HepG2 (cell line): Measurements from ENCODE around the gene NCBP1. TPM values are rescaled to one million over a fixed set of nuclear protein-coding genes. Genes with fewer than 3 reads are reported as not detected.
A peak's percentile ranks its signal among the peaks of the same experiment; 100 is the strongest.

Source experiments
- CREB1 ChIP-seq, 2 experiments: fragments of 450-650 bp in 1 of 2; IDR thresholded peaks; 2 replicates each; pipeline ENCODE4 v1.6.1; 2016 to 2017; ENCODE audit warnings: control low read depth in 1 of 2, mild to moderate bottlenecking in 1 of 2, missing compliant biosample characterization in 1 of 2, missing genetic modification characterization in 1 of 2
- FOXM1 ChIP-seq: sonication (generic); formaldehyde crosslinking; IDR thresholded peaks from 2 replicates; pipeline ENCODE4 v1.5.0; 2020; ENCODE audit warnings: missing genetic modification reagents
- HMG20B ChIP-seq: conservative IDR thresholded peaks from 2 replicates; pipeline ENCODE4 v1.6.1; 2016; ENCODE audit warnings: missing genetic modification reagents, missing compliant biosample characterization
- KLF13 ChIP-seq: sonication (generic); formaldehyde crosslinking; IDR thresholded peaks from 2 replicates; pipeline ENCODE4 v1.4.0; 2020; ENCODE audit warnings: mild to moderate bottlenecking, missing genetic modification reagents
- KLF6 ChIP-seq: IDR thresholded peaks from 2 replicates; pipeline ENCODE4 v1.8.0; 2016; ENCODE audit warnings: missing biosample characterization, missing genetic modification reagents
- POLR2AphosphoS2 ChIP-seq: IDR thresholded peaks from 2 replicates; pipeline ENCODE4 v1.6.1; 2011; ENCODE audit warnings: low read depth, low read length, improper control_type of control experiment
- RFX5 ChIP-seq: IDR thresholded peaks from 2 replicates; pipeline ENCODE4 v1.6.1; 2011; ENCODE audit warnings: low read depth, low read length, improper control_type of control experiment
- SIN3B ChIP-seq: fragments of 150-350 bp; IDR thresholded peaks from 2 replicates; pipeline ENCODE4 v1.6.1; 2014; ENCODE audit warnings: low read length
- TMF1 ChIP-seq: sonication (generic); formaldehyde crosslinking; IDR thresholded peaks from 2 replicates; pipeline ENCODE4 v1.8.1; 2022; ENCODE audit warnings: low read depth, missing genetic modification reagents
- ZBTB38 ChIP-seq: sonication (generic); formaldehyde crosslinking; IDR thresholded peaks from 2 replicates; pipeline ENCODE4 v1.5.1; 2020; ENCODE audit warnings: mild to moderate bottlenecking, missing genetic modification reagents
- ZNF337 ChIP-seq: sonication (generic); formaldehyde crosslinking; IDR thresholded peaks from 2 replicates; pipeline ENCODE4 v1.5.1; 2020; ENCODE audit warnings: missing genetic modification reagents, low read depth, mild to moderate bottlenecking, borderline replicate concordance
- ZNF33A ChIP-seq: sonication (generic); formaldehyde crosslinking; IDR thresholded peaks from 2 replicates; pipeline ENCODE4 v1.5.1; 2020; ENCODE audit warnings: missing genetic modification reagents, mild to moderate bottlenecking, moderate library complexity, borderline replicate concordance
- ZNF678 ChIP-seq: sonication (generic); formaldehyde crosslinking; IDR thresholded peaks from 2 replicates; pipeline ENCODE4 v1.4.0; 2020; ENCODE audit warnings: mild to moderate bottlenecking, missing genetic modification reagents
- ZNF782 ChIP-seq: sonication (generic); formaldehyde crosslinking; IDR thresholded peaks from 2 replicates; pipeline ENCODE4 v1.4.0; 2020; ENCODE audit warnings: missing genetic modification reagents, mild to moderate bottlenecking, borderline replicate concordance
- ZSCAN22 ChIP-seq: sonication (generic); formaldehyde crosslinking; IDR thresholded peaks from 2 replicates; pipeline ENCODE4 v1.4.0; 2020; ENCODE audit warnings: mild to moderate bottlenecking, missing genetic modification reagents
- polyA plus RNA-seq, 8 experiments: library from polyadenylated mRNA; depleted of rRNA in 3 of 8; stranded (reverse) in 7 of 8; unstranded in 1 of 8; fragments of >200 nt; fragmentation: Illumina TruSeq in 4 of 8; extraction: Trizol in 4 of 8; gene quantifications; 2 replicates each; pipeline versions ENCODE4 v1.2.1 to v1.2.3, GENCODE V29; 2011 to 2016; ENCODE audit warnings: low read depth in 4 of 8, missing spikeins in 1 of 8, mixed read lengths in 1 of 8; ENCODE audit not compliant: insufficient read depth in 1 of 8
- total RNA-seq, 5 experiments: library from RNA; depleted of rRNA; stranded (reverse); fragments of >200 nt; fragmentation: Illumina TruSeq; extraction: Trizol; gene quantifications; 2 replicates each; pipeline ENCODE4 v1.2.3, GENCODE V29; 2016; ENCODE audit warnings: low read depth in 1 of 5
- TF ChIP-seq, protein P1 (sequence below): sonication (generic); formaldehyde crosslinking; IDR thresholded peaks from 2 replicates; pipeline ENCODE4 v1.8.0; 2022; ENCODE audit warnings: missing genetic modification reagents, mild to moderate bottlenecking, moderate library complexity, borderline replicate concordance
- TF ChIP-seq, protein P2 (sequence below): sonication (generic); formaldehyde crosslinking; IDR thresholded peaks from 2 replicates; pipeline ENCODE4 v1.5.1; 2020; ENCODE audit warnings: missing genetic modification reagents, mild to moderate bottlenecking, borderline replicate concordance
- TF ChIP-seq, protein P3 (sequence below): sonication (generic); formaldehyde crosslinking; IDR thresholded peaks from 2 replicates; pipeline ENCODE4 v1.4.0; 2020; ENCODE audit warnings: missing genetic modification reagents
- TF ChIP-seq, protein P4 (sequence below): sonication (generic); IDR thresholded peaks from 2 replicates; pipeline ENCODE4 v1.6.1; 2016; ENCODE audit warnings: low read depth, borderline replicate concordance

NCBP1 gene
- total and polyA plus RNA-seq, 2 of the 13 experiments (the other 11 are each of a cell fraction or from before 2014, with no cell fraction given): 13.3 to 40.2 TPM

DNA sequence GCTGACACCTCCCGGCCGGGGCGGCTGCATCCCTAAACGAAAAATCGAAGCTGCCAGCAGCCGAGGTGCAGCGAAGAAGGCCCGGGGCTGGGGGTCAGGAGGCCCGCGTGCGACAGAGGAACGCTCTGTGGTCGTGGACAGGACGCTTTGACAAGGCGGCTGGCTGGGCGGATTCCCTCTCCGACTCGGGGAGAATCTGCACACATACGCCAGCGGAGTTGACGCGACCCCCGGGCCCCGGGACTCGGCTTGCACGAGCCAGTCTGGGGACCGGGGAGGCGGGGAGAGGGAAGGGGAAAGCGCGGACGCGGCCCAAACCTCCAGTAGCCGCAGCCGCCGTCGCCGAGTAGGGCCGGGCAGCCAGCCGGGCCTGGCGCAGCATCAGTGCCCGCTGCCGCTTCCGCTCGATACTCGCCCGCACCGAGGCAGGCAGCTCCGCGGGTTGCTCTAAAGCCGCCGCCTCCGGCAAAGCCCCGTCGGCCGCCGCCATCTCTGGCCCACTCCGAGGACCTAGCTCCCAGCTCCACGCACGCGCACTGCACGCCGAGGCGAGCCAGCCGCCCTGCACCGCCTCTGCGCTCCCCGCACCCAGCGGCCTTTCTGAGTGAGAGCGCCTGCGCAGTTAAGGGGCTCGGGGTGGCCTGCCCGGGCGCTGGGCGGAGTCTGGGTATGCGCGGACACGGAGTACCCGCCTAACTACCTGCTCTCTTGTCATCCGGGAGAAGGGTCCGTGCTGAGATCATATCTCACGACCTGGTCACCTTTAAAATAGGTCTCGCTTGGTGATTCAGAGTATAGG lies 63.4 kb downstream of the NCBP1 start, which contains the start of gene XPA (continued):
- TF ChIP-seq ZSCAN22 (CRISPR knock-in tag) (peak; percentile 61; the same call in 1 of the 2 replicates), KLF6 (CRISPR knock-in tag) (peak; percentile 76; the same call in 1 of the 2 replicates), KLF13 (no peak), ZNF337 (CRISPR knock-in tag) (peak; percentile 88; the same call in 1 of the 2 replicates), ZNF33A (CRISPR knock-in tag) (no peak), ZBTB38 (CRISPR knock-in tag) (peak; percentile 76), ZNF782 (peak; percentile 93; the same call in 1 of the 2 replicates), SIN3B (no peak; the same call in 1 of the 2 replicates), ZNF678 (CRISPR knock-in tag) (0 out of 2 replicates have a peak, but pooled peaks have one; percentile 76), POLR2AphosphoS2 (no peak), RFX5 (no peak), TMF1 (CRISPR knock-in tag) (no peak), HMG20B (0 out of 2 replicates have a peak, but pooled peaks have one; percentile 19), FOXM1 (CRISPR knock-in tag) (no peak), CREB1 (IDR thresholded peaks at IDR 0.05) (no peak; the same call in 1 of the 2 replicates), CREB1 (CRISPR knock-in tag; IDR thresholded peaks at IDR 0.05) (no peak)
- TF ChIP-seq, protein P1, sequence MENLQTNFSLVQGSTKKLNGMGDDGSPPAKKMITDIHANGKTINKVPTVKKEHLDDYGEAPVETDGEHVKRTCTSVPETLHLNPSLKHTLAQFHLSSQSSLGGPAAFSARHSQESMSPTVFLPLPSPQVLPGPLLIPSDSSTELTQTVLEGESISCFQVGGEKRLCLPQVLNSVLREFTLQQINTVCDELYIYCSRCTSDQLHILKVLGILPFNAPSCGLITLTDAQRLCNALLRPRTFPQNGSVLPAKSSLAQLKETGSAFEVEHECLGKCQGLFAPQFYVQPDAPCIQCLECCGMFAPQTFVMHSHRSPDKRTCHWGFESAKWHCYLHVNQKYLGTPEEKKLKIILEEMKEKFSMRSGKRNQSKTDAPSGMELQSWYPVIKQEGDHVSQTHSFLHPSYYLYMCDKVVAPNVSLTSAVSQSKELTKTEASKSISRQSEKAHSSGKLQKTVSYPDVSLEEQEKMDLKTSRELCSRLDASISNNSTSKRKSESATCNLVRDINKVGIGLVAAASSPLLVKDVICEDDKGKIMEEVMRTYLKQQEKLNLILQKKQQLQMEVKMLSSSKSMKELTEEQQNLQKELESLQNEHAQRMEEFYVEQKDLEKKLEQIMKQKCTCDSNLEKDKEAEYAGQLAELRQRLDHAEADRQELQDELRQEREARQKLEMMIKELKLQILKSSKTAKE (CRISPR knock-in tag): peak; percentile 55; the same call in 1 of the 2 replicates
- TF ChIP-seq, protein P2, sequence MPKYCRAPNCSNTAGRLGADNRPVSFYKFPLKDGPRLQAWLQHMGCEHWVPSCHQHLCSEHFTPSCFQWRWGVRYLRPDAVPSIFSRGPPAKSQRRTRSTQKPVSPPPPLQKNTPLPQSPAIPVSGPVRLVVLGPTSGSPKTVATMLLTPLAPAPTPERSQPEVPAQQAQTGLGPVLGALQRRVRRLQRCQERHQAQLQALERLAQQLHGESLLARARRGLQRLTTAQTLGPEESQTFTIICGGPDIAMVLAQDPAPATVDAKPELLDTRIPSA (CRISPR knock-in tag): no peak
- TF ChIP-seq, protein P3, sequence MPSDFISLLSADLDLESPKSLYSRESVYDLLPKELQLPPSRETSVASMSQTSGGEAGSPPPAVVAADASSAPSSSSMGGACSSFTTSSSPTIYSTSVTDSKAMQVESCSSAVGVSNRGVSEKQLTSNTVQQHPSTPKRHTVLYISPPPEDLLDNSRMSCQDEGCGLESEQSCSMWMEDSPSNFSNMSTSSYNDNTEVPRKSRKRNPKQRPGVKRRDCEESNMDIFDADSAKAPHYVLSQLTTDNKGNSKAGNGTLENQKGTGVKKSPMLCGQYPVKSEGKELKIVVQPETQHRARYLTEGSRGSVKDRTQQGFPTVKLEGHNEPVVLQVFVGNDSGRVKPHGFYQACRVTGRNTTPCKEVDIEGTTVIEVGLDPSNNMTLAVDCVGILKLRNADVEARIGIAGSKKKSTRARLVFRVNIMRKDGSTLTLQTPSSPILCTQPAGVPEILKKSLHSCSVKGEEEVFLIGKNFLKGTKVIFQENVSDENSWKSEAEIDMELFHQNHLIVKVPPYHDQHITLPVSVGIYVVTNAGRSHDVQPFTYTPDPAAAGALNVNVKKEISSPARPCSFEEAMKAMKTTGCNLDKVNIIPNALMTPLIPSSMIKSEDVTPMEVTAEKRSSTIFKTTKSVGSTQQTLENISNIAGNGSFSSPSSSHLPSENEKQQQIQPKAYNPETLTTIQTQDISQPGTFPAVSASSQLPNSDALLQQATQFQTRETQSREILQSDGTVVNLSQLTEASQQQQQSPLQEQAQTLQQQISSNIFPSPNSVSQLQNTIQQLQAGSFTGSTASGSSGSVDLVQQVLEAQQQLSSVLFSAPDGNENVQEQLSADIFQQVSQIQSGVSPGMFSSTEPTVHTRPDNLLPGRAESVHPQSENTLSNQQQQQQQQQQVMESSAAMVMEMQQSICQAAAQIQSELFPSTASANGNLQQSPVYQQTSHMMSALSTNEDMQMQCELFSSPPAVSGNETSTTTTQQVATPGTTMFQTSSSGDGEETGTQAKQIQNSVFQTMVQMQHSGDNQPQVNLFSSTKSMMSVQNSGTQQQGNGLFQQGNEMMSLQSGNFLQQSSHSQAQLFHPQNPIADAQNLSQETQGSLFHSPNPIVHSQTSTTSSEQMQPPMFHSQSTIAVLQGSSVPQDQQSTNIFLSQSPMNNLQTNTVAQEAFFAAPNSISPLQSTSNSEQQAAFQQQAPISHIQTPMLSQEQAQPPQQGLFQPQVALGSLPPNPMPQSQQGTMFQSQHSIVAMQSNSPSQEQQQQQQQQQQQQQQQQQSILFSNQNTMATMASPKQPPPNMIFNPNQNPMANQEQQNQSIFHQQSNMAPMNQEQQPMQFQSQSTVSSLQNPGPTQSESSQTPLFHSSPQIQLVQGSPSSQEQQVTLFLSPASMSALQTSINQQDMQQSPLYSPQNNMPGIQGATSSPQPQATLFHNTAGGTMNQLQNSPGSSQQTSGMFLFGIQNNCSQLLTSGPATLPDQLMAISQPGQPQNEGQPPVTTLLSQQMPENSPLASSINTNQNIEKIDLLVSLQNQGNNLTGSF: no peak; the same call in 1 of the 2 replicates
- TF ChIP-seq, protein P4, sequence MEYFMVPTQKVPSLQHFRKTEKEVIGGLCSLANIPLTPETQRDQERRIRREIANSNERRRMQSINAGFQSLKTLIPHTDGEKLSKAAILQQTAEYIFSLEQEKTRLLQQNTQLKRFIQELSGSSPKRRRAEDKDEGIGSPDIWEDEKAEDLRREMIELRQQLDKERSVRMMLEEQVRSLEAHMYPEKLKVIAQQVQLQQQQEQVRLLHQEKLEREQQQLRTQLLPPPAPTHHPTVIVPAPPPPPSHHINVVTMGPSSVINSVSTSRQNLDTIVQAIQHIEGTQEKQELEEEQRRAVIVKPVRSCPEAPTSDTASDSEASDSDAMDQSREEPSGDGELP: no peak
